Hematopoietic multipotent progenitor cell treated with erythropoietin and hydrocortisone succinate and interleukin-3 and kit ligand, for 8 days (in vitro differentiated cells): ENCODE results near the gene FPR2.
"Not testable (repeated sequence)": the region's sequence is repeated elsewhere in the genome, so short reads cannot be mapped to it uniquely, and the experiment has no call there.

Experiments
- DNase-seq: peaks from one replicate; pipeline ENCODE4 v3.0.0-alpha.2; 2015

The FPR2 gene

DNA sequence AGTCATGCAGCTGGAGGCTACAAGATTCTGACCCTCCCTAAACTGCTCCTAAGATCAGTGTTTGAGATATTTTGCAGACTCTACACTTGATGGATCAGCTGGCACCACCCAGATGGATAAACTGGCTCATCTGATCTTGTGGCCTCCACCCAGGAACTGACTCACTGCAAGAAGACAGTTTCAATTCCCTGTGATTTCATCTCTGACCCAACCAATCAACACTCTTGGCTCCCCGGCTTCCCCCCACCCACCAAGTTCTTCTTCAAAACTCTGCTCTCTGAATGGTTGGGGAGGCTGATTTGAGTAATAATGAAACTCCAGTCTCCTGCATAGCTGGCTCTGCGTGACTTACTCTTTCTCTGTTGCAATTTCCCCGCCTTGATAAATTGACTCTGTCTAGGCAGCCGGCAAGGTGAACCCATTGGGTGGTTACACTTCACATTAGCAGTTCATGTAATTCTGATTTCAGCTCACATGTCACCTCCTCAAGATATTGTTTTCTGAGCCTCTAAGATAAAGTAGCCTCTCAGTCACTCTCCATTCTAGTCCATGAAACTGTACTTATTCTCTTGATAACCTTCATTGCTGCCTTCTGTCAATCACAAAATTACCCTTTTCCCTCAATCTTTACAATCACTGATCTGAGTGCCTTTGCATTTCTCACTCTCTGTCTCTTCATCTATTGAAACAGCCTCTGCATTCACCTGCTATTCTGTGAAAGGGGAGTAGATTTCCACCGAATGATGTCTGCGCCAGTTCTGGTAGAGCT, 24.1 kb downstream of the FPR2 start:
- DNase-seq = no peak

DNA sequence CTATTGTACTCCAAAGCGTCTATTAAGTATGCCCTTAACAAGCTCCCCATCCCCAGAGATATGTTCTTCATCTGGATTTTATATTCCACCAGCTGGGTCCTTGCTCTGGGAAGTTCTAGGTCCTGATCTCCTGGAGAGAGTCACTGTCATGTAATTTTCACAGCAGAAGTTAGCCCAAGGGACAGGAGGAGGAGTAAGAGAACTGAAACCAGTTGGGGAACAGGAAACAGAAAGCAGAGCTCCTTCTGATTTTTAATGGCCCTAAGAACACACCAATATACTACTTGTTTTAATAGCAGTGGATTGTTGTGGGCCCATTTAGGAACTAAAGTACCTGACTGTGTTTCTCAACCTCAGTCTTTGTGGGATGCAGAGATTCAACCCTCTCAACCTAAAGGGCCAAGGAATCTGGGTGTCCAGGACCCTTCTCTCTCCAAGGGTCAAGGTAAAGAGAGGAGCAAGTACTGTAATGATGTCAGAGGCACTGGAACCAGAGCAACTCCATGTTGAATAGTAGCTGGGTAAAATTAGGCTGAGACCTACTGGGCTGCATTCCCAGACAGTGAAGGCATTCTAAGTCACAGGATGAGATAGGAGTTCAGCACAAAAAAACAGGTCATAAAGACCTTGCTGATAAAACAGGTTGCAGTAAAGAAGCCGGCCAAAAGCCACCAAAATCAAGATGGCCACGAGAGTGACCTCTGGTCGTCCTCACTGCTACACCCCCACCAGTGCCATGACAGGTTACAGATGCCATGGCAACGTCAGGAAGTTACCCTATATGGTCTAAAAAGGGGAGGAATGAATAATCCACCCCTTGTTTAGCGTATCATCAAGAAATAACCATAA, 25.9 kb downstream of the FPR2 start:
- no peak for DNase-seq

DNA sequence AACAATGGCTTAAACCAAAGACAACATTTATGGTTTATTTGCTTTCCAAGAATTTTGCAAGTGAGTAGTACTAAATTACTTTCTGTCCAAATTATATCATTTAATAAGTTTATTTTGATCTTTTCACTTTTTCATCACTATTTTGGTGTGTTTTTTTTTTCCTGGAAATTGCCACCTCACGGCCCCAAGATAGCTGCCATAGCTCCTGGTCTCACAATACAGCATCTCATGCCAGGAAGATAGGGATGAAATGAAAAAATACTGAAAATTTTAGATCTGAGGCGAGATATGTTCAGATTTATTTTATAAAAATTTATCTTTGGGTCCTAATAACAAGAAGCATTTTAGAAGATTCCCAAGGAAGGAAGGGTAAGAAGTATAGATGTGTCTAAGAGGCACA, 27.0 kb downstream of the FPR2 start:
- DNase-seq = no peak

DNA sequence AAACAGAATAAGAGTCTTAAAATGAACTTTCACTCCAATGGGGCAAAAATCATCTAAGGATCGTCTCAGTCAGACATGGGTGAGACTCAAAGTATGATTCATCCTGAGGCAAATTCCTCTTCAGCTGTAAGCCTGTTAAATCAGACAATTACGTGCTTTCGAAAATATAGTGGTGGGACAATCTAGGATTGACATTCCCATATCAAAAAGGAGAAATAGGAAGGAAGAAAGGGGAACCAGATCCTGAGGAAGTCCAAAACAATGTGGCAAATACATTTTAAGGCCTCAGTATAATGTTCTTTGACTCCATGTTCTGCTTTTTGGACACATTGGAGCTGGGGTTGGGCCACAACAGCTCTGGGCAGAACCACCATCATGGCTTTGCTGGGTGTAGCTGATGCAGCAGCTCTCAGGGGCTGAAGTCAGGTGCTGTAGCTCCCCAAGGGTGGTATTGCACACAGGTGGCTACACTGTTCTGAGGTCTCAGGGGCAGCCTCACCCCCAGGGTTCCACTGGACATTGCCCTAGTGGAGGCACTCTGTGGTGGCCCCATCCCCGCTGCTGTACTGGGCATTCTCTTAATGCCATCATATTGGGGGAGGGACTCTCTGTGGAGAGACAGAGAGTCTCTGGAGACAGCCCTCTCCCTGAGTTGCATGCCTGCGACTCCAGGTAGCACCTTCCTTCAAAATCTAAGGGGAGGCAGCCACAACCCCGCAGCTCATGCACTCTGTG, 28.2 kb downstream of the FPR2 start:
- DNase-seq = no peak

DNA sequence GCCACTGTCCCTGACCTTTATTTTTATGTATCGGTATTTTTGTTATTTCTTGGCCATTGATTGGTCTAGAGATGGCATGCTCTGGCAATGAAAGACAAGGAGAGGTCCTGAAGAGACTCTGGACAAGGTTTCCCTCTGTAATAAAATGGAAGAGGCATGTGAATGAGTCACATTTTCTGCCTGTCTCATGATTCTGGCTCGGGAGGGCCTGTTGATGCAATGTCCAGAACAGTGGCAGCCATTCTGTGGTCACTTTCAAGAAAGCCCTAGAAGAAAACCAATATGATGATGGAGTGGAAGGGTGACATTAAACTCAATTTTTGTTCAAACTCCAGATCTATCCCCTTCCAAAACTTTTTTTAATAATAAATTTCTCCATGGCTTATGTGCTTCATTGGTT, 32.0 kb downstream of the FPR2 start:
- no peak for DNase-seq

DNA sequence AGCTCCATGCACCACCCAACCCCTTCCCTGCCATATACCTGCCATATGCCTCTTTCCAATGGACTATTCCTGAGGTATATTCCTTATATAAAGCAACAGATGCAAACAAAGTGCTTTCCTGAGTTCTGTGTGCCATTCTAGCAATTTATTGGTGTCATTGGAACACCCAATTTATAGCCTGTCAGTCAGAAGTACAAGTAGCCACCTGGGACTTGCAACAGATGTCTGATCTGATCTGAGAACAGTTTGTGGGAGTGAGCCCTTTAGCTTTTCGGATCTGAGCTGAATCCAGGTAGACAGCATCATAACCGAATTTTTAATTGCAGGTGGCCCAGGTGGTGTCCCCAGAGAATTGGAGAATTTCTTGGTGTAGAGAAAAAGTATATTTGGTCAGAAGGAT, 33.0 kb downstream of the FPR2 start:
- DNase-seq = no peak

DNA sequence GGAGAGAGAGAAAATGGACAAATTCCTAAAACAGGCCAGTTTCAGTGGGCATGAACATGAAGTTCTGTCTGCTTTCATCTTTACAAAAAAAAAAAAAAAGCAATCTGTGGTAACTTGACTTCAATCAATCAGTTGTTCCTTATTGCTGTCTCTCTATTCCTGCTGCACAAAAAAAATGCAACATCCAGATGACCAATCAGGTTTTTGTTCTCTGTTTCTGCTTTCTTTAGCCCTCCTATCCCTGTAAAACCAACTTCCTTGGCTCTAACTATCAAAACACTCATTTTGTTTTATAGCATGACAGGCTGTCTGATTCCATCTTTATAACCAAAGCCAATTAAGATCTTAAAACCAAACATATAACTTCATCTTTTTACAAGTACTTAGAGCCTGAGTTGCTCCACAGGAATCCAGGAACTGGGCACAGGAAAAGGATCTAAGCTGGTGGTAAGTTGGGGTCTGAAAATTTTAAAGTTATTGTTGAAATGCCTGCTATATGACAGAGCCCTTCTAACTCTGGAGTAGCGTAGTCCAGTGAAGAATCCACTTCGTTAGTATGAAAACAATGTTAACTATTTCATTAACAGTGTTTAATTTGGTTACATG, 34.0 kb downstream of the FPR2 start, which contains the start of gene FPR3:
TSS of gene FPR3 (plus strand) at position 273 of the 606 bp plus-strand sequence. CDS start 28,592 bp downstream, outside the sequence.
- no peak for DNase-seq

DNA sequence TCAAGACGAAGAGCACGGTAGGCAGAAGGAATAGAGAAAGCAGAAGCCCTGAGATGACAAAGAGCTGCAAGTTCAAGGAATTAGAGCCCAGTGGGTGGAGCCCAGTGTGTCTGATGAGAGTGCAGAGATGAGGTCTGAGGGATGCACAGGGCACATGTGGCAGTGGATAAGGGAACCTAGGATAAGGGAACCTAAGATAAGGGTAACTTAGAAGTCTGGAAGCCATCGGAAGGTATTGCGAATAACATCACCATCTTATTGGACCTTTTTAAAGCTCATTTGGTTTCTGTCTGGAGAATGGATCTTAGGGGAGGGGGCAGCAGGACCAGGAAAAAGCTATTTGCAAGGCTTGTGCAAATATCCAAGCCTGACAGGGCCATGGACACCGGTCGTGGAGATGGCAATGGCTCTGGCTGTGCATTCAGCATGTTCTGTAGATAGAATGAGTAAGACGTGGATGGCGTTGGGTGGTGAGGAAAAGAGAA, 35.3 kb downstream of the FPR2 start:
- DNase-seq = peak; percentile 72

DNA sequence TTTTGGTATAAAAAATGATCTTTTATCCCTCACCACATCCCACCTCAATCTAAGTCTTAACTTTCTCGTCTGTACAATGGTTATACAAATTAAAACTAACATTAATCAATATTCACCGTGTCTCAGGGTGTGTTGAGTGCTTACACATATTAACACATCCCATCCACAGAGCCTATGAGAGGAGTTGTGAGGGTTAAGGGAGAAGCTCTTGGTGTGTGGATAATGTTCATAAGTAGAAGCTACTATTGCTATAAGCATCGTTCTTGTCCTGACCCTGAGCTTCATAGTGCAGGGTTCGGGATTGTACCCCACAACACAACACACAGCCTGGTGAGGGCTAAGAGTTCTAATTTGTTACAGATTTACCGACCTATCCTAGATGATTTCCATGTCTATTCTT, 36.5 kb downstream of the FPR2 start:
- no peak for DNase-seq

DNA sequence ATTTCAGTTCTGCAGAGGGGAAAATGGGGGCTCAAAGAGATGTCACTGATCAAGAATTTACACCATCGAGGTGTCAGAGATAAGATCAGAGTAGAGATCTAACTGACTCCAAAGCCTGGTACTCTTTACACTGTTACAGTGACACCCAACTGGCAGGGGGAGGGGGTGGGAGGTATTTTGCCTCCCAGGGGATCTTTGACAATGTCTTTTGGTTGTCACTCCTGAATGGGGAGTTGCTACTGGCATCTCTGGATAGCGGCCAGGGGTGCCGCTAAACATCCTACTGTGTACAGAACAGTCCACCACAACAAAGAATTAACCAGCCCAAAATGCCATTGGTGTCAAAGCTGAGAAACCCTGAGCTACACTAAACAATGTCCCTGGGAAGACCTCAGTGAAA, 37.1 kb downstream of the FPR2 start:
- DNase-seq = no peak

DNA sequence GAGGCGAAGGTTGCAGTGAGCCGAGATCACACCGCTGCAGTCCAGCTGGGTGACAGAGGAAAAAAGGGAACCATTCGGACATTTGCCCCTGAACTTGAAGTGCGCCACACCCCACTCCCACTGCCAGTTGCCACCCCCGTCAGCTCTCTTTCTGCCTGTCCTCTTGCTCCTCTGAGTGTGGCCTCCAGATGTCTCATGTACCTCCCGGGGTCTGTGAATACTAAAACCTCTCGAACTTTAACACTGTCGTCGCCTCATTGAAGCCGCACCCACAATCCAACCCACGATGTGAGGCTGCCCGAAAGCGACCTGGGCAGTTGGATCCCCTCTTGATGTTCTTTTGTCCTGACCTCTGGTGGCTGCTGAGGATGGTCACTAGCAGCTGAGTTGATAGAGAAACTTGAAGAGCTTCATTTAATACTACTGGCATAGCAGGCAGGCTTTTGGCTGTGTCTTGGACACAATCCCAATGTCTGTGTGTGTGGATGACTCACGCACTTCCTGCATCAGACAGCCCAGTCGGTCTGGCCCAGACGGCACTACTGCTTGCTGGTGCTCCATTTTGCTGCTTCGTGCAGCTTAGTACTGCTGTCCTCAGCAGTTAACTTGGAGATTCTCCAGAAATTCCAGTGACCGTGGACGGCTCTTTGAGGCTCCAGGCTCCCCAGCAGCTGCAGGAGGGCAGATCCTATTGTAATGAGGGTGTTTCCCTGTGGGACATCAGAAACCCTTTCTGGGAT, 38.2 kb downstream of the FPR2 start:
- DNase-seq = peak; percentile 45

DNA sequence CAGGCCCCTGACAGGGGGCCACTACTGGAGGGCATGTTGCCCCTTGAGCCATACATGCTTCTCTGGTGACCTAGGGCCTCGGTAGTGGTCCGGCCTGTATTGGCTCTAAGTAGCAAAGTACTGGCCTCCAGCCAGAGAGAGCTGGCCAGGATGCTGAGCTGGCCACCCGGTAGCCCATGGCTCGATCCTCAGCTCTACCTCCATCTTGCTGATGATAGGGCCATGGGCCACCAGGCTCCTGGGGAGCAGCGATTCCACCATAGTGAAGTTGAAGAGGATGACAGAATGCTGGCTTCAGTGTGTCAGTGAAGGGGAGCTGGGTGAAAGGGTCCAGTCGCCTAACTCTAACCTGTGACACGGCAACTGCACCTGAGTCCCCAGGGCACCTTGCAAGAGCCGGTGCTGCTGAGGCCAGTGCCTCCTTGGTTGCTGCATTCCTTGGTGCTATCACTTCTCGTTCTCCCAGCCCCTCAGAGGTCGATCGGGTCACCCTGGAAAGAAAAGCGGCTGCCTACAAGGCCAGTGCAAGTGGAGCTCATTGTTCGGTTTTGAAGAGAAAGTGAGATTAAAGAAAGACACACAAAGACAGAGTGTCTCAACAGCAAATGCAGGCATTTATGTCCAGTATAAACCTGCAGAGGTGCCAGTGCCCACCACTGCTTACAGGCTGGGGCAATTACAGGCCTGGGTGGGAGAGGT, 38.9 kb downstream of the FPR2 start:
- DNase-seq = no peak

DNA sequence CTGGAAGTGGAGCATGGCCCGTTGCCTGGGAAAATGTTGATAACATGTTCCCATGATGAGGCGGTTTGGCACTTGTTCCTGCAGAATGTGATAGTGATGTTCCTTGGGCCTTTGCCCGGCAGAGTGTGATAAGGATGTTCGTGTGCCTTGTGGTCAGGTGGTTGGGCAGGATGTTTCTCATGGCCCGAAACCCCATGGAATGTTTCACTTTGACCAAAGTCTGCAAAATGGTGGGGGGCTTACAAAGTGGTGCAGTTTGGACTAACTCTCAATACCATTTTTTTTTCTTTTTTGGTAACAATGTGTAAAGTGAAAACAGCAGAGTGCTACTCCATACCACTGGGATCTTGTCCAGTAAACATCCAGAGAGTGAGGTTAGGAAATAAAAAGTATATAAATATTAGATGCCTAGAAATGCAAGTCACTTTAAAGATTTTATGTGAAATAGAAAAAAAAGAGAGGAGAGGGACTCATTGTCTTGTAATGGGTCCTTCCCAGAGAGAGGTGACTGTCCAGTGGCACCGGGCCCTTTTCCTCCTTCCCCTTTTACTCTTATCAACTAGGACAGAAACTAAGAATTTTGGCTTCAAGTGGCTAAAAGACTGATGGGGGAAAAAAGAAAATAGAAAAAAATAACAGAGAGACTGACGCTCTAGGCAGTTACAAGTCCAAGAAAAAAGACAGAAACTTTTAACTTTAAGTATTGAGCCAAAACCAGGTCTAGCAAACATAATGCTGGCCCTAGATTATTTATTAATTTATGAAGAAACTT, 39.7 kb downstream of the FPR2 start:
- peak; percentile 89 for DNase-seq

DNA sequence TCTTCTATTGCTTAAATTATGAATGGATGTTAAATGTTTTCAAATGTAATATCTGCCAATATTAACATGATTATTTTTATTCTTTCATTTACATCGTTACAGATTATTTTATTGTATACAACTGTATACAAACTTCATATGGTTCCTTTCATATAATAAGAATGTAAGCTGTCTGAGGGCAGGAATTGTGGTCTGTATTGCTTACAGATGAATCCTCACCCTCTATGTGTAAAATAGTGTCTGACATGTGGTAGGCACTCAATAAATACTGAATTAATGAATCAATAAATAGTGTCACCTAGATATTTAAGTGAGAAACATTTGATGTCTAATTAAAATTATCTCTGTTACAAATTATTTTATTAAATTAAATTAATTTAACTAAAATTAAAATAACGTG, 41.8 kb downstream of the FPR2 start:
- DNase-seq = no peak

DNA sequence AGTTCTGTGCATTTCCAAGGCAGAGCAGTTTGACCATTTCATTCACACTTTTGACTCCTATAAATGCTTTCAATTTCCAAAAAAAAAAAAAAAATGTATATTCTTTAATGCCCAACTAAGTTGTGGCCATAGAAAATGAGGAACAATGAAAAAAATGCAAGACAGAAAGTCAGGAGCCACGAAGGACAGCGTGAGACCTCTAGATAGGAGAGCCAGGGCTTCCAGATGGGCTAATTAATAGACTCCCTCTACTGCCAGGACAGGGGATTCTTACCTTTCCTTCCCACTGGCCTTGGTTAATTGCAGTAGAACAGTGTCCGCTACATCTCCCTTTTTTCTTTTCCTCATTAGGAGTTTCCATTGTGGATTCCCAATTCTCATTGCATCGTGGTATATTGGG, 42.5 kb downstream of the FPR2 start:
- DNase-seq = no peak

DNA sequence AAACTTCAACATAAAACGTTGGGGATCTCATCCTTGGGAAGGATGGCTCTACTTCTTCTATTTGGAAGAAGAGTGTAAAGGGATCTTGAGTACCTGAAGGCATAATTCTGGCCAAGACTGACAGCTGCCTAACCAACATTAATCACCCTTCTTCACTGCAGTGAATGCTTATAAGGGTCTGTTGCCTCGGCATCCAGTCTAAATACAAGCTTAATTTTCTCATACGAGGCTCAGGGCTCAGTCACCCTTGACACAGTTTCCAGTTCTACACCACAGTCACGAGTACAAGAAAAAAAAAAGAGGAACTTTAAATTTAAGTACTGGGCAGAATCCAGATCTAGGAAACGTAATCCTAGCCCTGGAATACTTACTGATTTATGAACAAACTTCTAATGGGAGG, 43.0 kb downstream of the FPR2 start:
- no peak for DNase-seq

DNA sequence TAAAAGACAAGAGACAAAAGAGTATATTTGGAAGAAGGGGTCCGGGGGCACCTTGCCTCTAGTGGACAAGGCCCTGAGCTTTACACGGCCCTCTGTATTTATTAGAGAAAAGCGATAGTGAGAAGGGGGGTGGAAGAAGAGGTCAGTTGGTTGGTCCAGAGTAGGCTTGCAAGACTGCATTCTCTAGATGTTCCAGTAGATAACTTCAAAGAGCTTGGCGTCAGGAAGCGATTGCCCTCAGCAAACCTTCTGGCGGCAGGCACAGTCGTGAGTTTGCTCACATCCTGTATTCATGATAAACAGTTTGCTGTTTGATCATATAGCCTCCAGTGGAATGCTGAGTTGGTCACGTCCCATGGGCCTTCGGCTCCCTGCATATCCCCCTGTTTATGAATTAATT, 43.8 kb downstream of the FPR2 start:
- not testable (repeated sequence) for DNase-seq

DNA sequence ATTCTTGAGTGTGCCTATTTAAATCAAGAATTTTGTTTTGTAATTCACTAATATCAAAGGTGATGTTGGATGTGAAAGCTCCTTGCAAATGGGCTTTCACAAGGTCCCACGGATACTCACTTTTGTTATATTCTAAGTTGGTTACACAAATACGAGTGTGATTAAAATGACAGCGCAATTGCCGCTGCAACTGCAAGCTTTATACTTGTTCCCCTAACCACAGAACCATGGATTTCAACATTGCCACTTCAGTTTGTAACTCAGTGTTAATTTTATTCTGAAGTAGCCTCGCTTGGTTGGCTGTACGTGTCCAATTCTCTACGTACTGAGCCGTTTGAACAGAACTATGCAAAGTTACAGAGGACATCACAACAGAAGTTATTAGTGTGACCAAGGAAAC, 44.4 kb downstream of the FPR2 start:
- DNase-seq = not testable (repeated sequence)

DNA sequence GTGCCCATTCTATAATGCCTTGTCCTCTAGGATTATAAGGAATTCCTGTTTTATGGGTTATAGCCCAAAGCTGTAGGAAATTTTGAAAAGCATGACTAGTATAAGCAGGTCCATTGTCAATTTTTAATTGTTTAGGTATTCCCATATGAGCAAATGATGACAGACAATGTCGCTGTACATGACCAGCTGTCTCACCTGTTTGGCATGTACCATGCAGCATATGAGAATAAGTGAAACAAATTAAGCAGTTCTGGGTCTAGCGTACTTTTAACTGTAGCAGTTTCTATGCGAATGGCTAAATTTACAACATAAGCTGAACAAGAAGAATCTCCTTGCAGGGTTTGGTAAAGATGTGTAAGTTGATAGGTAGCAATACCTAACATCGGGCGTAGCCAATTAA, 45.6 kb downstream of the FPR2 start:
- not testable (repeated sequence) for DNase-seq

DNA sequence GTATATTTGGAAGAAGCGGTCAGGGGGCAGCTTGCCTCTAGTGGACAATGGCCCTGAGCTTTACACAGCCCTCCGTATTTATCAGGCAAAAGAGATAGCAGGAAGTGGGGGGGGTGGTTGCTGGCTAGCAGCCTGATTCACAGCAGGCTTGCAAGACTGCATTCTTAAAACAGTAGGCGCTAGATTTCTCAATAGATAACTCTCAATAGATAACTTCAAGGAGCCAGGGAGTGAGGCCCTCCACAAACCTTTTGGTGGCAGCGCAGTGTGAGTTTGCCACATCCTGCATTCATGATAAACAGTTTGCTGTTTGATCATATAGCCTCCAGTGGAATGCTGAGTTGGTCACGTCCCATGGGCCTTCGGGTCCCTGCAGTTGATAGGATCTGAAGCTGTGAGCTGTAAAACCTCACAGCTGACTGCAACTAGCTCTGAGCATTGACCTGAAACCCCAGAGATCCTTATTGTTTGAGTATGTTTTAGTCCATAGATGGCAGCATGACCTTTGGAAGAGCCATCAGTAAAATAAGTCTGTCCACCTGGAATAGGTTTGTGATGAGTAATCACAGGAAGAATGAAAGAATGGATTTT, 46.2 kb downstream of the FPR2 start:
- DNase-seq = no peak
